Fibroblast of peridontal ligament (primary cell): Measurements from ENCODE around the gene MRTO4.
A peak's percentile ranks its signal among the peaks of the same experiment; 100 is the strongest.
"Not testable (repeated sequence)": the region's sequence is repeated elsewhere in the genome, so short reads cannot be mapped to it uniquely, and the experiment has no call there.

ENCODE experiments used
- DNase-seq: peaks from one replicate; pipeline ENCODE4 v3.0.0-alpha.2; 2010; ENCODE audit errors: extremely low read depth

MRTO4 gene

GRCh38 chr1:19270343-19270730 is 18.7 kb downstream of the MRTO4 start:
- not testable (repeated sequence) for DNase-seq

GRCh38 chr1:19272064-19272463 is 20.5 kb downstream of the MRTO4 start:
- DNase-seq: no peak

GRCh38 chr1:19273106-19273843 is 21.7 kb downstream of the MRTO4 start:
- no peak for DNase-seq

GRCh38 chr1:19273844-19274531 is 22.4 kb downstream of the MRTO4 start:
- not testable (repeated sequence) for DNase-seq

GRCh38 chr1:19274636-19275035 is 23.0 kb downstream of the MRTO4 start:
- no peak for DNase-seq

- no peak for DNase-seq
Measured at GRCh38 chr1:19283891-19284290, 32.3 kb downstream of the MRTO4 start.

- no peak for DNase-seq
Measured at GRCh38 chr1:19284881-19285280, 33.3 kb downstream of the MRTO4 start.

- DNase-seq: not testable (repeated sequence)
Measured at GRCh38 chr1:19285366-19285765, 33.8 kb downstream of the MRTO4 start.

- DNase-seq: not testable (repeated sequence)
Measured at GRCh38 chr1:19285807-19286206, 34.2 kb downstream of the MRTO4 start.

GRCh38 chr1:19287436-19288185 is 36.0 kb downstream of the MRTO4 start:
- no peak for DNase-seq

- not testable (repeated sequence) for DNase-seq
Measured at GRCh38 chr1:19288324-19289241, 37.0 kb downstream of the MRTO4 start, which contains the start of gene AKR7A3. Gene AKR7A3, minus strand, starts transcription at chr1:19288770. Its CDS starts 61 bp downstream, at chr1:19288709.

- DNase-seq: no peak
Measured at GRCh38 chr1:19289244-19289643, 37.6 kb downstream of the MRTO4 start.

- no peak for DNase-seq
Measured at GRCh38 chr1:19294638-19295037, 43.0 kb downstream of the MRTO4 start.

GRCh38 chr1:19300211-19300610 is 48.6 kb downstream of the MRTO4 start:
- DNase-seq: no peak

- DNase-seq: not testable (repeated sequence)
Measured at GRCh38 chr1:19304081-19304480, 52.5 kb downstream of the MRTO4 start.

GRCh38 chr1:19305880-19306279 is 54.3 kb downstream of the MRTO4 start:
- DNase-seq: no peak

GRCh38 chr1:19306941-19307340 is 55.3 kb downstream of the MRTO4 start:
- DNase-seq: no peak

GRCh38 chr1:19307794-19308508 is 56.3 kb downstream of the MRTO4 start:
- no peak for DNase-seq

GRCh38 chr1:19308509-19308907 is 56.9 kb downstream of the MRTO4 start:
- no peak for DNase-seq

- DNase-seq: peak; percentile 90
Measured at GRCh38 chr1:19309123-19309813, 57.7 kb downstream of the MRTO4 start.
